Stimulated activated CD8-positive, alpha-beta memory T cell treated with anti-CD3 and anti-CD28 coated beads, Interleukin-4, amount 100 ng/mL, for 1 hour (primary cell): ENCODE results near the gene CPLX1.
"Not testable (repeated sequence)": the region's sequence is repeated elsewhere in the genome, so short reads cannot be mapped to it uniquely, and the experiment has no call there.

Source experiments
- DNase-seq, 2 donors: peaks; one replicate each; pipeline ENCODE4 v3.0.0-alpha.2; 2020; ENCODE audit warnings: low read depth in 2 of 2, low spot score in 1 of 2

The CPLX1 gene

DNA sequence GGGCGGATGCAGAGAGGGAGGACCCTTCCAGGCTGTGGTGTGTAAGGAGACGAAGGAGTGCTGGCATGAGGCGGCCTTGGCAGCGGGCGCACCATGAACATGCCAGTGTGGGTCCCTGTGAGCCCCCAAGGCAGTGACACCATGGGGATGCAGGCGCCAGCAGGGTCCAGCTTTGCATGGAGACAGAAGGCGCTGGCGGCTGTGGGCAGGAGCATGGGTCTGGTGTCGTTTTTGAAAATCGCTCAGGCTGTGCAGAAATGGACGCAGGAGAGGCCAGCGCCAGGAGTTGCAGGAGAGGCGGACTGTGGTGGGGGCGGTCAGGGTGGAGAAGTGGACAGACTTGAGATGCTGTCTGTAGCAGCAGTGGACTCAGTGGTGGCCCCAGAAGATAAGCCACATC, 64.2 kb downstream of the CPLX1 start:
- no peak for DNase-seq

DNA sequence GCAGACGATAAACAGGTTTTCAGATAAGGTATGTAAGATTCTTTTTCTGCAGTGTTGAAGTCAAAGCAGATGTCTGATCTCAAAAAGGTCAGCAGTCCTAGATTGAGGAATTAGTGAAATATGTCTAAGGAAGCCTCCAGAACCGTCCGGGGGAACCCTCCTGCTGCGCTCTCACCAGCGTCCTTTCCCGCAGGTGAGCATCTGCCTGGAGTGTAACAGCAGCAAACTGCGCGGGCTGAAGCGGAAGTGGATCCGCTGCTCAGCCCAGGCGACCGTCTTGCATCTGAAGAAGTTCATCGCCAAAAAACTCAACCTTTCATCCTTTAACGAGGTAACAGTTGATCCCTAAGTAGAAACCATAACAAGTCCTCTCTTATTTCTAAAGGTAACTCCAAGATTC, 64.8 kb downstream of the CPLX1 start:
- no peak for DNase-seq

- DNase-seq: no peak
These were observed 65.3 kb downstream of the CPLX1 start for GRCh38 chr4:760616-761015.

DNA sequence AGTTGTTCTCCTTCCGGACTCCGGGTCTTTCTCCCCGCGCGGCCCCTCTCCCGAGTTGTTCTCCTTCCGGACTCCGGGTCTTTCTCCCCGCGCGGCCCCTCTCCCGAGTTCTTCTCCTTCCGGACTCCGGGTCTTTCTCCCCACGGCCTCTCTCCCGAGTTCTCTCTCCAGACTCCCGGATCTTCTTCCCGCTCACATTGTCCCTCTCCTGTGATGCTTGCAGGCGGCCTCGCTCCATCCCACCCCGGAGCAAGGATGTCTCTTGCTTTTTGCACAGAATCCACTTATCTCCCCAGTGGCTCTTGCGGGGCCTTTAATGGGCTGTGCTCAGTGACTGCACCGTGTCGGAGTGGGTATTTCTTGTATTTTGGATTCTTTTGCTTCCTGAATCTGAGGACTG, 66.1 kb downstream of the CPLX1 start:
- not testable (repeated sequence) for DNase-seq

DNA sequence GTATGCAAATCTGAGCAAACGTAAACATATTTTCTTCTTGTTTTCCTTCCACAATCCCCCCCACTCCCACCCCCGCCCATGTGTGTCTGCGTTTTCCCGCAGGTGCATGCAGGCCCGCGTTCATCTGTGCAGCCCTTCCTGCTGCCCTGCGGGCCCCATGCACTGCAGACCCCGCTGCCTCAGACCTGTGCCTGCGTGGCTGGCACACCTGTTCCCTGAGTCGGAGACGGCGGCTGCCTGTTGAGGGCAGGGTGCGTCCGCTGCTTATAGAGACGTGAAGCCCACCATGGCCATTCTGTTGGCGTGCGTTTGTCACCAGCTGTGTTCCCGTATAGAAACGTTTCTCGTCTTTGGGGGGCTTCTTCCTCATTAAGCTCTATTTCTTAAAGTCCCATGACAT, 68.8 kb downstream of the CPLX1 start:
- no peak for DNase-seq

DNA sequence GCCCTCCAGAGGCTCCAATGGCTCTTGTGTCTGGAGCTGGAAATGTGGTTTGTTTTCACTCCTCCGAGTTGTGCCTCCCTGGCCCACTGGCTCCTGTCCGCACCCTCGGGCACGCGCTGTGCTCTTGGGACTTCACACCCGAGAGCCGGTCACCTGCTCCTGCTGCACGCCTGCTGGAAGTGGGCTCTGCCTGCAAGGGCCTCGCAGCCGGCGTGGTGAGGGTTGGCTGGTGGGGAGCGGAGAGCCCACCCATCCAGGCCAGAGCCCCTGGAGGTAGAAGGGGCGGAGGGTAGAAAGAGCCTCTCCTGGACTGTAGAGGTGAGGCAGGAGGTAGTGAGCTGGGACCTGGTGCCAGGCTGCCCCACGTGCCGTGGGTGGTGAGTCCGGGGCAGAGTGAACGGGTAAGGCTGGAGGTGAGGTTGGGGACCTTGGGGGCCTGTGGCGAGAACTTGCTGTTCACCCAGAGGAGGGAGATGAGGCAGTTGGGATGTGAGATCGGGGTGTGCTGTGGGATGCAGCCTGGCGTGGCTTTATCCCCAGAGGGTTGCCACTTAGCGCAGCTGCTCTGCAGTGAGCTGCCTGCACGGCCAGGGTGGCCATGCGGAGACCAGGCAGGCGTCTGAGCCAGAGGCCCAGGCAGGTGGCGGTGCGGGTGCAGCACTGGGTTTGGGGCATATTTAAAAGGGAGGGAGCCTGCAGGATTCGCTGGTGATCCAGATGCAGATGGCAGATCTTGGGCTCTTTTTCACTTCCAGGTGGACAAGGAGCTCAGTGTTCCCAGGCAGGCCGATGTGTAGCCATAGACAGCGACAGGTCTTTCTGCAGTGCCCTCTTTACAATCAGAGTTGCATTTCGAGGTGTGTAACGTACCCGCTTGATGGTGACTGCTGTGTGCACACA, 71.5 kb downstream of the CPLX1 start:
- no peak for DNase-seq

- DNase-seq: not testable (repeated sequence)
These were observed 72.7 kb downstream of the CPLX1 start for GRCh38 chr4:753186-753585.

DNA sequence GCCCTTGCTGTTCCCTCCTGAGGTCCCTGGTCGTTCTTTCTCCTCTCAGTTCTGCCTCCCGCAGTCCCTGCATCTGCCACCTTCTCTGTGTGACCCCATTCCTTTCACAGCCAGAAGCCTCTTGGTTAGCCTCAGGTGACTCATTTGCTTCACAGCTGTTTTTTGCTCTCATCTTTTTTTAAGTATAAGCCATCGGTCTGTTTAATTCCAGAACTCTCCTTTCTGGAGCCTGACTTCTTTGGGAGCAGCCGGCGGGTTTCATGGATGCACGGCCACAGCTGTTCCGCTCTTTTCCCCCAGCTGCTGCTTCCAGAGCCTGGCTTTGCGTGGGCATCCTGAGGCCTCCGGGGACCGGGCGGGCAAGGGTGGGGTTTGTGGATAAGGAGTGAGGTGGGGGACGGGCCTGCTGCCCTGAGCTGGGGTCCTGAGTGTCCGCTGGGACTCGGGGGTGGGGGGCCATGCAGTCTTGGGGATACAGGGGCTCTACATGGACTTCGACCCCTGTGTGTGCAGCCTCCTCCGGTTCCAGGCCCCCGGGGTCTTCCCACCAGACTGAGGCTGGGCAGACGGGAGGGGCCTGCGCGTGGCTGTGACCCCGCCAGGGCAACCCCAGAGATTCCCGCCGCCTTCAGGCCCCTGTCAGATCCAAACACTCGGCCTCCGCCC, 73.6 kb downstream of the CPLX1 start:
- DNase-seq: no peak

- DNase-seq: no peak
These were observed 74.3 kb downstream of the CPLX1 start for GRCh38 chr4:751676-752075.

DNA sequence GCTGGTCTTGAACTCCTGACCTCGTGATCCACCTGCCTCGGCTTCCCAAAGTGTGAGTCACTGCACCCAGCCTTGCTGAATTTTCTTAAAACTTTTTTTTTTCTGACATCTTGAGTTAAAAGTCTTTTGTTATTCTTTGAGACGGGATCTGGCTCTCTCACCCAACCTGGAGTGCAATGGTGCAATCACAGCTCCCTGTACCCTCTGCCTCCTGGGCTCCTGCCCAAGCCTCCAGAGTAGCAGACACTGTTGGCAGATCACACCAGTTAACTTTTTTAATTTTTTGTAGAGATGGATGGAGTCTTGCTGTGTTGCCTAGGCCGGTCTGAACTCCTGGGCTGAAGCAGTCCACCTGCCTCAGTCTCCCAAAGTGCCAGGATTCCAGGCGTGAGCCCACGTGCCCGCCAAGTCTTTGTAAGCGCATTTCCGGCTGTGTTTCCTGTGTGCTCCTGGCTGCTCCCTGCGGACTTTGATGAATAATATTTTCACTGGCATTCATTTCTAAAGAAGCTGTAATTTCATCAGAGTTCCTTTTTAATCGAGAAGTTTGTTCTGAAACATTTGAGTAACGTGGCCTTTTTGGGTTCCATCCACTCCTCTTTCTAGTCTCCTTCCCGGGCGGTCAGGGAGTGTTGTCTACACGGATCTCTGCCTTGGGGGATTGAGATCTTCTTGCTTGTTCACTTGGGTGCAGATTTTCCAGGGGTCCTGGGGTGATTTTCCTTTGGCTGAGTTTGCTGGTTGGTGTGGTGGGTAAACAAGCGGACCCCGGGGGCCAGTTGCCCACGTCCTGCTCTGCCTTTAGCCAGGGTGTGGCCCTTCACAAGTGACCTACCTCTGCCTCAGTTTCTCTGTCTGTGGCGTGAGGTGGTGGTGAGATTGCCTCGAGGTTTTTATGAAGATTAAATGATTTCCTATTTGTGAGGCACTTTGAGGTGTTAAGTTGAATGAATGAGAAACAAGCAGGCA, 75.9 kb downstream of the CPLX1 start:
- no peak for DNase-seq

DNA sequence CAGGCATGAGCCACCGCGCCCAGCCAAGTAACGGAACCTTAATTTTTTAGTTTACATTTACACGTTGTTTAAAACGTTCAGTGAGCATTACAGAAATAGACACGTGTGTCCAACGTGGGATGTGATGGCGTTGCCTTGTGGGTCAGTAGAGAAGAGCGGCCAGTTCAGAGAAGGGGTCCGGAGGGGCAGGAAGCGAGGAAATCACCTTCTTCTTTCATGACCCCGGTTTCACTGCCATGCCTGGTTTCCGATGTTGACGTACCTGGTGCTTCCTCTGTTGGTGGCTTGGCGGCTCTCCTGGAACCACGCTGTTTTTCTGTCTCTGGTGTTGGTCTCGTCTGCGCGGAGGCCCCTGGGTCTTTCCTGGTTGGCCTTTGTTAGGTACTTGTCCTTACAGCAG, 77.5 kb downstream of the CPLX1 start:
- no peak for DNase-seq

DNA sequence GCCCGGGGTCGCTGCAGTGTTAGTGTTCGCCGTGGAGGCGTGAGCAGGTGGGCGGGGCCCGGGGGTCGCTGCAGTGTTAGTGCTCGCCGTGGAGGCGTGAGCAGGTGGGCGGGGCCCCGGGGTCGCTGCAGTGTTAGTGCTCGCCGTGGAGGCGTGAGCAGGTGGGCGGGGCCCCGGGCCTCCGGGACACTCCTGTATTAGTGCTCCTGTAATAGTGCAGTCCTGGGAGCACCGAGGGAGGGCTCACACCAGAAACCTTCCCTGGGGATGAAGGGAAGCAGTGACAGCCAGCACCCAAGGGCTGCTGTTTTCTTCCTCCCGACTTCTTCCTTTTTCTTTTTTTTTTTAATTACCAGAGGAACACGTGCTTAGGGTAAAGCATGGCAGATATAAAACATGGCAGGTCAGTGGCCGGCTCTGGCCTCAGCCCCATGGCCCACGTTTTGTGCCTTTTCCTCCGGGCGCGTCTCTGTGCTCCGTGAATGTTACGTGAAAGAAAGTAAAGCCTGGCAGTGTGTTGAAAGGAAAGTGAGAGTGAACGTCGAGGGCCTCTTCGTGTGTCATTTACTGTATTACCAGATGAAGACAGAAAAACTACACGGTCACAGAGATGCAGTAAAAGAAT, 78.3 kb downstream of the CPLX1 start:
- DNase-seq: no peak

GRCh38 chr4:744212-744841, 81.6 kb downstream of the CPLX1 start:
- DNase-seq: no peak

- DNase-seq: no peak
These were observed 82.3 kb downstream of the CPLX1 start for GRCh38 chr4:743463-744211.

DNA sequence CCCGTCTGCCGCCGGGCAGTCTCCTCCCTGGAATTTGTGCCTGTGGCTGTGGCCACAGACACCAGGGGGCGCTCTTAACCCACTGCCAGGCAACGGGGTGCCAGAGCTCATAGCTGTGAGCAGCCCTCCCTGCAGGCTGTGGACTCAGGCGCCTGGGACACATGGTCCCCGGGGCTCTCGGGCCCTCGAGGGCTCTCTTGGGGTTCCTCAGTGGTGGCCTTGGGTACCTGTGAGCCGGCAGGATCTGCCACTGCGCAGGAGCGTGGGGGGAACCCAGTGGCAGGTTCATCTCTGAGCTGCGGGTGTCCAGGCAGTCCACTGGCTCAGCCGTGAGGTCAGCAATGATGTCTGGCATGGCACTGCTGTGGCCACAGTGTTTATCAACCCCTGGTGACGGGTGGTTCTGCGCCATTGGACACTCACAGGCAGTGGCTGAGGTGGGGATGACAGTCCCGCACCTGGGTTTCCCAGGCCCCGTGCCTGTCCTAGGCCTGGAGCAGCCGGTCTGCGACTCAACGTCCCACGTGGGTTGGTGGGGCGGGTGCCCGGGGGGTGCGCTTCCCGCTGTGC, 83.1 kb downstream of the CPLX1 start:
- peak; percentile 53 to 60 for DNase-seq

DNA sequence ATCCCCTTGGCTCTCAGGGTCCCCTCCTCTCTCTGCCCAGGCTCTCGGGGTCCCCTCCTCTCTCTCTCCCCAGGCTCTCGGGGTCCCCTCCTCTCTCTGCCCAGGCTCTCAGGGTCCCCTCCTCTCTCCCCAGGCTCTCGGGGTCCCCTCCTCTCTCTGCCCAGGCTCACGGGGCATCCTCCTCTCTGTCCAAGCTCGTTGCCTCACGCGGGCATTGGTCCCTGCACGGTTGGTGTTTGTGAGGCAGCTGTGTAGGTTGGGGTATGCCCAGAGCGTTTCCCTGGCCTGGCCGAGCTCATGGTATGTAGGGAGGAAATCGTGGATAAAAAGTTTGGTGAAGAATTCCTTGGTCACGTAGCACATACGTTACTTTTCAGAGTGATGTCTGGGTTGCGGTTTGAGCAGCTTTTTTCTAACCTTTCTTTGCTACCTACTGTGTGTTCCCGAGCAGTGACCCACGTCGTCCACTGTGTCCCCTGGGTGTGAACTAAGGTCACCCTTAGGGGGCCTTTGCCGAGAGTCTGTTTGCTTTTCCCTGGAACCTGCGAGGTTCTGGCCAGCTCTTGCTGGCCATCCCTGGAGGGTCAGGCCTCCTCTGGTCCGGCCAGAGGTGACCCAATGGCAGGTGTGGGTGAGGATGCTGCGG, 83.7 kb downstream of the CPLX1 start:
- DNase-seq: no peak

- no peak for DNase-seq
These were observed 85.2 kb downstream of the CPLX1 start for GRCh38 chr4:740656-741282.

DNA sequence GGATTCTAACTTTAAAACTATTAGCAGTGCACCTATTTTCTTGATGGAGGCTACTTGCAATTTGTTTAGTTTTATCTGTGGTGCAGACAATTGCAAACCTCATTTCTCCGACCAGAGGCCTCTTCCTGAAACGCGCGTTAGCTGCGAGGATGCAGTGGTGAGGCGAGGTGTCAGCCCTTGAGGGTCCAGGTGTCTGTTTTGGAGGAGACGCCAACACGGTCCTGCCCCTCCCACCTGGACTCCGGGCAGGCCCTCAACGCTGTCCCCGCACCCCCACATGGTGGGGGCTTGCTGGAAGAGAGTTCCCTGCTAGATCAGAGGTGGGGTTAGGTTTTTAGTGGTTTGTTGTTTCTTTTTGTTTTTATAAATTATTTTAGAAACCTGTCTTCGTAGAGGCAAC, 85.9 kb downstream of the CPLX1 start:
- DNase-seq: no peak

DNA sequence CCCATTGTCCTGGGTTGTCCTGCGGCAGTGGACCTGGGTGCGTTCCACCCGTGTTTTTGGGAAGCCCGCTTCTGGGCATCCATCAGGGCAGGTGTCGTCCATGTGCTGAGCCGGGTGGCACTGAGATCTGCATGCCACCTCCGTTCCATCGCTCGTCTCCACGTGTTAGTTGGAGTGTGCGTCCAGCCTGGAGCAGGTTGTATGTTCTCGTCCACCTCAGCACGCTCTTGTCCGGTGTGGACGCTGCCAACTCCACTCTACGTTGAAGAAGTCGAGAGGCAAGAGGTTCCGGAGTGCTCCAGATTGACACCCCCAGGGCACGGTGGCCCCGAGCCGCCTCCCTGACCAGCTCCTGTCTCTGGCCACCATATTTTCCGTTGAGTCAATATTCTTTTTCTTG, 86.4 kb downstream of the CPLX1 start:
- DNase-seq: no peak
